Measurements from ENCODE around the gene EMP1. TPM values are rescaled to one million over a fixed set of nuclear protein-coding genes. Genes with fewer than 3 reads are reported as not detected.

EMP1 gene
- total RNA-seq, 1 donor from 2014 or later = 286 TPM

DNA sequence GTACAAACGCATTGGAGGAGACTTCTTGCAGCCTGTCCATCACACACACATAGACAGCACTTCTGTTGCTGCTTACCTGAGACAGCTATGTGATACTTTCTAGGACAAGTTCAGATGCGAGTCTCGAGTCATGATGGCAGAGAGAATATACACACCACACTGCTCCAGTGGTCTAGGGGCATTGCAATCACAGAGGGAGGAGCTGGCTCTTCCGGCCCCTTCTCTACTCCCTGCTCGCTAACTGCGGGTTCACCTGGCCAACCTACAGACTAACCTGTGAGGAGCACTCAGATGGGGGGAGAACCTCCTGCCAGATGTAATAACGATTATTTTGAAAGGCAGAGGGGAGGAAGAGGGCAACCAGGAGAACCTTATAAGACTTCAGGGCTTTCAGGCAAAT lies 30.7 kb downstream of the EMP1 start:
- H3K9me3 ChIP-seq = no peaks in the 10 kb centered on the region
- H3K4me1 ChIP-seq = peaks cover 5% of the 10 kb centered on the region
- ATAC-seq = no peak
- H3K27me3 ChIP-seq = no peaks in the 10 kb centered on the region
- TF ChIP-seq, protein P1, sequence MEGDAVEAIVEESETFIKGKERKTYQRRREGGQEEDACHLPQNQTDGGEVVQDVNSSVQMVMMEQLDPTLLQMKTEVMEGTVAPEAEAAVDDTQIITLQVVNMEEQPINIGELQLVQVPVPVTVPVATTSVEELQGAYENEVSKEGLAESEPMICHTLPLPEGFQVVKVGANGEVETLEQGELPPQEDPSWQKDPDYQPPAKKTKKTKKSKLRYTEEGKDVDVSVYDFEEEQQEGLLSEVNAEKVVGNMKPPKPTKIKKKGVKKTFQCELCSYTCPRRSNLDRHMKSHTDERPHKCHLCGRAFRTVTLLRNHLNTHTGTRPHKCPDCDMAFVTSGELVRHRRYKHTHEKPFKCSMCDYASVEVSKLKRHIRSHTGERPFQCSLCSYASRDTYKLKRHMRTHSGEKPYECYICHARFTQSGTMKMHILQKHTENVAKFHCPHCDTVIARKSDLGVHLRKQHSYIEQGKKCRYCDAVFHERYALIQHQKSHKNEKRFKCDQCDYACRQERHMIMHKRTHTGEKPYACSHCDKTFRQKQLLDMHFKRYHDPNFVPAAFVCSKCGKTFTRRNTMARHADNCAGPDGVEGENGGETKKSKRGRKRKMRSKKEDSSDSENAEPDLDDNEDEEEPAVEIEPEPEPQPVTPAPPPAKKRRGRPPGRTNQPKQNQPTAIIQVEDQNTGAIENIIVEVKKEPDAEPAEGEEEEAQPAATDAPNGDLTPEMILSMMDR (IDR thresholded peaks at IDR 0.05) = no peak
- intact Hi-C loops (cut with DNase I) = no loop called here
- no peak for DNase-seq
- no peak overlapping the region for H3K27ac ChIP-seq
- H3K4me3 ChIP-seq = no peak overlapping the region
- no peaks in the 10 kb centered on the region for H3K36me3 ChIP-seq

DNA sequence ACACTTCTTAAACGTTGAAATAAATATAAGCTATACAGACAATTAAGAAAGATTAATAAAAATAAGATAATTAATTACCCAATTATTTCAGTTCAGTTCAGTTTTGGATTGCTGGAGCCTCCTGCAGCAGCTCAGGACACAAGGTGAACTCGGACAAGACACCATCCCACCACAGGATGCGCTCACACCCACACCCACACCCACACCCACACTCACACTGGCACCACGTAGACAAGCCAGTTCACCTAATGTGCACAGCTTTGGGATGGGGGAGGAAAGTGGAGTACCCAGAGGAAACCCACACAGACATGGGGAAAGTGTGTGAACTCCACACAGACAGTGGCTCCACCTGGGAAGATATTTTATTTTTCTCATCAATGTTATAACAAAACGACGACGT lies 32.1 kb downstream of the EMP1 start:
- intact Hi-C loops (cut with DNase I) = no loop called here
- ATAC-seq (no peak), DNase-seq (no peak)
- TF ChIP-seq, protein P1 (IDR thresholded peaks at IDR 0.05) = no peak
- Histone ChIP-seq H3K36me3 (no peaks in the 10 kb centered on the region), H3K27me3 (no peaks in the 10 kb centered on the region), H3K4me3 (no peak overlapping the region), H3K4me1 (no peaks in the 10 kb centered on the region), H3K27ac (no peak overlapping the region), H3K9me3 (no peaks in the 10 kb centered on the region)

GRCh38 chr12:13229504-13229903 lies 33.0 kb downstream of the EMP1 start:
- TF ChIP-seq, protein P1 (IDR thresholded peaks at IDR 0.05) = no peak
- DNase-seq = no peak
- no peaks in the 10 kb centered on the region for H3K4me1 ChIP-seq
- no peak for ATAC-seq
- intact Hi-C loops (cut with DNase I) = no loop called here
- no peaks in the 10 kb centered on the region for H3K27me3 ChIP-seq
- H3K36me3 ChIP-seq = no peaks in the 10 kb centered on the region
- no peak overlapping the region for H3K4me3 ChIP-seq
- no peak overlapping the region for H3K27ac ChIP-seq
- no peaks in the 10 kb centered on the region for H3K9me3 ChIP-seq

- H3K36me3 ChIP-seq = no peaks in the 10 kb centered on the region
- no peak overlapping the region for H3K27ac ChIP-seq
- TF ChIP-seq, protein P1 (IDR thresholded peaks at IDR 0.05) = no peak
- H3K9me3 ChIP-seq = no peaks in the 10 kb centered on the region
- no peaks in the 10 kb centered on the region for H3K27me3 ChIP-seq
- no peak for ATAC-seq
- no peak for DNase-seq
- no peaks in the 10 kb centered on the region for H3K4me1 ChIP-seq
- no peak overlapping the region for H3K4me3 ChIP-seq
- intact Hi-C loops (cut with DNase I) = loop anchor here (10.0 kb wide), 1 partner anchor 236 kb away; no protein-coding TSS in a partner anchor
These were observed 34.0 kb downstream of the EMP1 start for GRCh38 chr12:13230500-13230899.

- Histone ChIP-seq H3K27ac (no peak overlapping the region), H3K27me3 (no peaks in the 10 kb centered on the region), H3K4me1 (no peaks in the 10 kb centered on the region), H3K36me3 (no peaks in the 10 kb centered on the region), H3K4me3 (no peak overlapping the region), H3K9me3 (no peaks in the 10 kb centered on the region)
- ATAC-seq (peak; percentile 84), DNase-seq (no peak)
- TF ChIP-seq, protein P1 (IDR thresholded peaks at IDR 0.05) = peak; percentile 77
- intact Hi-C loops (cut with DNase I) = loop anchor here (10.0 kb wide), 1 partner anchor 239 kb away; no protein-coding TSS in a partner anchor
These were observed 37.5 kb downstream of the EMP1 start for GRCh38 chr12:13233830-13234641.

Measured in upper lobe of right lung (tissue), 1 donor.